Breast epithelium (tissue), 4 donors: ENCODE data around the gene KPNA4. TPM values are rescaled to one million over a fixed set of nuclear protein-coding genes. Genes with fewer than 3 reads are reported as not detected.

Experiments
- DNase-seq, 2 donors: peaks; one replicate each; pipeline ENCODE4 v3.0.0-alpha.2; 2019; ENCODE audit warnings: low spot score in 2 of 2
- H3K27ac ChIP-seq, 2 donors: fragments of 200-600 bp; sonication (generic) in 1 of 2; one replicate each; pipeline ENCODE4 v1.5.1; 2016 to 2019; ENCODE audit warnings: mild to moderate bottlenecking in 1 of 2
- H3K27me3 ChIP-seq, 2 donors: fragments of 200-600 bp; sonication (generic) in 1 of 2; one replicate each; pipeline versions ENCODE4 v1.5.1 to v1.6.0; 2017 to 2019; ENCODE audit warnings: control low read depth in 1 of 2, mild to moderate bottlenecking in 1 of 2
- H3K36me3 ChIP-seq: fragments of 200-600 bp; one replicate; pipeline ENCODE4 v1.5.1; 2019
- H3K4me1 ChIP-seq, 2 donors: fragments of 200-600 bp; sonication (generic); one replicate each; pipeline ENCODE4 v1.5.1; 2016 to 2019; ENCODE audit warnings: control low read depth in 1 of 2
- H3K4me3 ChIP-seq, 3 donors: fragments of 200-600 bp; sonication (generic); 1 replicate in 2 of 3; 2 replicates in 1 of 3; pipeline ENCODE4 v1.5.1; 2016 to 2019; ENCODE audit warnings: mild to moderate bottlenecking in 3 of 3, moderate library complexity in 2 of 3
- H3K9me3 ChIP-seq, 2 donors: fragments of 200-600 bp; sonication (generic) in 1 of 2; one replicate each; pipeline ENCODE4 v1.5.1; 2016 to 2019; ENCODE audit warnings: control low read depth in 1 of 2
- POLR2A ChIP-seq: fragments of 450-650 bp; IDR thresholded peaks from one replicate; pipeline ENCODE4 v1.6.1; 2016; ENCODE audit warnings: antibody characterized with exemption, mild to moderate bottlenecking, moderate library complexity
- POLR2AphosphoS5 ChIP-seq, 3 donors: sonication (generic); formaldehyde crosslinking; IDR thresholded peaks; one replicate each; pipeline ENCODE4 v1.6.1; 2017; ENCODE audit warnings: antibody characterized with exemption in 3 of 3
- intact Hi-C: fragments of 100-400 bp; cut with DNase I; formaldehyde crosslinking; loops from one replicate; pipeline ENCODE4 v1.15.1; 2023; ENCODE audit warnings: low total_unique reads
- total RNA-seq, 3 donors: library from RNA; depleted of rRNA; stranded (reverse); fragments of >200 nt; gene quantifications; one replicate each; pipeline ENCODE4 v1.1.0, GENCODE V29; 2016
- TF ChIP-seq, protein P1 (sequence below), 3 donors: fragments of 450-650 bp; IDR thresholded peaks; one replicate each; pipeline ENCODE4 v1.5.1; 2016 to 2017; ENCODE audit warnings: antibody characterized with exemption in 3 of 3, mild to moderate bottlenecking in 3 of 3, moderate library complexity in 3 of 3

KPNA4 gene
- total RNA-seq, 3 donors from 2014 or later = 25.2 to 39.2 (median 35.6) TPM

DNA sequence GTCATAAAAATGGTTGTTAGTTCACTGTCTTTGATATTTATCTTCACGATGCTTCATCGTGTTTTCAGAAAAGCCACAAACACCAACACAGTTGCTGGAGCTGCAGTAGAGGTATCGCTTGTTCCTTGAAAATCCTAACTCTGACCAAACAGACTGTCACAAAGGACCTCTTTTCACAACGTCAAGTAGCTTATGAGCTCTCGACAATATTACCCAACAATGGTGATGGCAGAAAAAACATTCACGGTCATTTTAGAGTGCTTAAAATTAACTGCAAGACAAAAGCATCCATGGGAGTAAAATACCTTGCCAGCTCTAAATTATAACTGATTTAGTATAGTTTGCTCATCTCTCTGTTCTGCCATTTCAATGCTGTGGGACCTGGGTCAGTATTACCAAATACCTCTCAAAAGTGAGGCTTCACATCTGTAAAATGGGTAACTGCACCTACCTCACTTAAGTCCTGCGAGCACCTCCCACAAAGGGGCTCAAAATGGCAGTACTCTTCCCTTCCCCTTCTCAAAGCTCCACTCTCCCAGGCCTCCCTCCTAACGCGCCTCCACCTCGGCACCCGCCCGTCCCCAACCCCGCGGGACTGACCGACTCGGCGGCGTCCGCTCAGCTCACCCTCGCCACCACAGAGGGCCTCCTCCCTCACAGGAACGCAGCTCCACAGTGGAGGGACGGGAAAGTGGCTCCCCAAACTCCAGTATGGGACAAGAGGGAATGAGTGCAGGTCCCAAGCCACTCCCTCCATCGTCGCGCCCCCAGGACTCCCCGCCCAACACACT lies 116.3 kb downstream of the KPNA4 start:
- Histone ChIP-seq H3K27me3 (no peaks in the 10 kb centered on the region), H3K4me1 (no peaks in the 10 kb centered on the region), H3K36me3 (no peaks in the 10 kb centered on the region), H3K4me3 (peak overlapping the region; percentile 40 to 80 (median 61)), H3K27ac (peak overlapping the region; percentile 79), H3K9me3 (no peaks in the 10 kb centered on the region)
- DNase-seq = no peak
- TF ChIP-seq POLR2AphosphoS5 (IDR thresholded peaks at IDR 0.05) = no peak
- TF ChIP-seq POLR2A = no peak
- TF ChIP-seq, protein P1, sequence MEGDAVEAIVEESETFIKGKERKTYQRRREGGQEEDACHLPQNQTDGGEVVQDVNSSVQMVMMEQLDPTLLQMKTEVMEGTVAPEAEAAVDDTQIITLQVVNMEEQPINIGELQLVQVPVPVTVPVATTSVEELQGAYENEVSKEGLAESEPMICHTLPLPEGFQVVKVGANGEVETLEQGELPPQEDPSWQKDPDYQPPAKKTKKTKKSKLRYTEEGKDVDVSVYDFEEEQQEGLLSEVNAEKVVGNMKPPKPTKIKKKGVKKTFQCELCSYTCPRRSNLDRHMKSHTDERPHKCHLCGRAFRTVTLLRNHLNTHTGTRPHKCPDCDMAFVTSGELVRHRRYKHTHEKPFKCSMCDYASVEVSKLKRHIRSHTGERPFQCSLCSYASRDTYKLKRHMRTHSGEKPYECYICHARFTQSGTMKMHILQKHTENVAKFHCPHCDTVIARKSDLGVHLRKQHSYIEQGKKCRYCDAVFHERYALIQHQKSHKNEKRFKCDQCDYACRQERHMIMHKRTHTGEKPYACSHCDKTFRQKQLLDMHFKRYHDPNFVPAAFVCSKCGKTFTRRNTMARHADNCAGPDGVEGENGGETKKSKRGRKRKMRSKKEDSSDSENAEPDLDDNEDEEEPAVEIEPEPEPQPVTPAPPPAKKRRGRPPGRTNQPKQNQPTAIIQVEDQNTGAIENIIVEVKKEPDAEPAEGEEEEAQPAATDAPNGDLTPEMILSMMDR (IDR thresholded peaks at IDR 0.05) = no peak
- intact Hi-C loops = no loop called here

DNA sequence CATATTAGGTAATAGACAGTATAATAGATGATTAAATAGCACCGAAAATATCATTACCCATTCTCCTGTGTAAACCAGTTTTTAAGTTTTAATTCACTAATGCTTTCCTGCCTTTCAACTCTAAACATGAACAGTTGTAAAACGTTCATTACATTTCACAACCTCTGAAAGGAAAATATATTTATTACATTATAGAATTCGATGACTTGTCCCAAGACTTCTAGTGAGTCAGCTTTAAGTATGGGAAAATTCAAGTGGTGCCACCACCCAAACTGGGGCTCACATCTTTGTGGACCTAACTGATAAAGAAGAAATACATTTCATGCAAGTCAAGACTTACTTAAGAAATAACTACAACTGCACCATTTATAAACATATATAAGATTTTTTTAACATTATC lies 117.8 kb downstream of the KPNA4 start:
- intact Hi-C loops = no loop called here
- DNase-seq = no peak
- H3K4me3 ChIP-seq = no peak overlapping the region
- no peaks in the 10 kb centered on the region for H3K9me3 ChIP-seq
- H3K36me3 ChIP-seq = no peaks in the 10 kb centered on the region
- TF ChIP-seq POLR2AphosphoS5 (IDR thresholded peaks at IDR 0.05) (no peak), POLR2A (no peak)
- H3K4me1 ChIP-seq = no peaks in the 10 kb centered on the region
- H3K27ac ChIP-seq = no peak overlapping the region
- no peaks in the 10 kb centered on the region for H3K27me3 ChIP-seq

DNA sequence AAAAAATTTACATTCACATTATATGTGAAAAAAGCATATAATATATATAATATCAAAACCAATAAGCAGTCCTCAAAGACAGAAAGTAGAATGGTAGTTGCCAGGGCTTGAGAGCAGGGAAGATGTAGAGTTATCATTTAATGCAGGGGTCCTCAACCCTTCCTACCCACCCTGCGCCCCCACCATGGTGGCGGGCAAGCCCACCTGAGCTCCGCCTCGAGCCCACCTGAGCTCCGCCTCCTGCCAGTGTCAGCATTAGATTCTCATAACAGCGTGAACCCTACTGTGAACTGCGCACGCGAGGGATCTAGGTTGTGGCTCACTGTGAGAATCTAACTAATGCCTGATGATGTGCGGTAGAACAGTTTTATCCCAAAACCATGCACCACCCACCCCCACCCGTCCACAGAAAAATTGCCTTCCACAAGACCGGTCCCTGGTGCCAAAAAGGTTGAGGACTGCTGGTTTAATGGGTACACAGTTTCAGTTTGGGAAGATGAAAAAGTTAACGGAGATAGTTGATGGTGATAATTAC lies 118.8 kb downstream of the KPNA4 start:
- H3K36me3 ChIP-seq = no peaks in the 10 kb centered on the region
- no peaks in the 10 kb centered on the region for H3K4me1 ChIP-seq
- no peaks in the 10 kb centered on the region for H3K27me3 ChIP-seq
- intact Hi-C loops = no loop called here
- no peak for DNase-seq
- no peak overlapping the region for H3K4me3 ChIP-seq
- H3K9me3 ChIP-seq = no peaks in the 10 kb centered on the region
- H3K27ac ChIP-seq = no peak overlapping the region
- TF ChIP-seq POLR2A = no peak
- no peak for TF ChIP-seq POLR2AphosphoS5 (IDR thresholded peaks at IDR 0.05)
- TF ChIP-seq, protein P1 (IDR thresholded peaks at IDR 0.05) = no peak

DNA sequence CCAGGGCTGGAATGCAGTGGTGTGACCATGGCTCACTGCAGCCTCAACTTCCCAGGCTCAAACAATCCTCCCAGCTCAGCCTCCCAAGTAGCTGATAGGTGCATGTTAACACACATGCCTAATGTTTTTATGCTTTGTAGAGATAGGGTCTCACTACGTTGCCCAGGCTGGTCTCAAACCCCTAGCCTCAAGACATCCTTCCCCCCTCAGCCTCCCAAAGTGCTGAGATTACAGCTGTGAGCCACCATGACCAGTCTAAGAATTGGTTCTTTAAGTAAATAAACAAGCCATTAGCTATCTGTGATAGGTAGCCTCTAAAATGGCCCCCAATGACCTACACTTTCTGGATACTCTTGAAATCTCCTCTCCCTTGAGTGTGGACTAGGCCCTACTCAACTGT lies 119.5 kb downstream of the KPNA4 start:
- Histone ChIP-seq H3K27ac (no peak overlapping the region), H3K4me3 (no peak overlapping the region), H3K27me3 (no peaks in the 10 kb centered on the region), H3K4me1 (no peaks in the 10 kb centered on the region), H3K36me3 (no peaks in the 10 kb centered on the region), H3K9me3 (no peaks in the 10 kb centered on the region)
- DNase-seq = no peak
- no peak for TF ChIP-seq POLR2A
- TF ChIP-seq POLR2AphosphoS5 (IDR thresholded peaks at IDR 0.05) = no peak
- TF ChIP-seq, protein P1 (IDR thresholded peaks at IDR 0.05) = no peak
- intact Hi-C loops = no loop called here

Other genes with a start within 250 kb of the KPNA4 start
- 10 to 100 TPM; 18.4 to 41.0 (median 29.2) TPM for gene IFT80, start 166.3 kb downstream of the KPNA4 start, total RNA-seq
- gene SMC4, start 165.9 kb downstream of the KPNA4 start, total RNA-seq = 10 to 100 TPM; 17.1 to 30.3 (median 25.2) TPM
- 1 to 10 TPM in 2 of 3 donors, under 1 TPM in 1; 0.64 to 5.0 (median 3.9) TPM for gene TRIM59, start 115.8 kb downstream of the KPNA4 start, total RNA-seq
- not detected for gene ARL14, start 111.6 kb upstream of the KPNA4 start, total RNA-seq
- gene PPM1L, start 190.7 kb upstream of the KPNA4 start, total RNA-seq = 100 to 1,000 TPM in 1 of 3 donors, 10 to 100 TPM in 2; 12.8 to 136 (median 24.6) TPM